T-helper 1 cell treated with Interleukin-12 subunit alpha and Interleukin-12 subunit beta and Interleukin-4 antibody, amounts not matched to agents 30 μg/mL and 1 μg/mL, for 36 hours (primary cell): ENCODE data around the gene PPFIA4.

Experiments
- H3K27ac Mint-ChIP-seq: one replicate; pipeline ENCODE4 v1.8.0; 2021; ENCODE audit warnings: mild to moderate bottlenecking, mixed read lengths
- H3K27me3 Mint-ChIP-seq: one replicate; pipeline ENCODE4 v1.8.0; 2021; ENCODE audit warnings: low read depth, mixed read lengths
- H3K36me3 Mint-ChIP-seq: one replicate; pipeline ENCODE4 v1.8.0; 2021; ENCODE audit warnings: low read depth, mixed read lengths
- H3K4me1 Mint-ChIP-seq: one replicate; pipeline ENCODE4 v1.8.0; 2021; ENCODE audit warnings: low read depth, mixed read lengths
- H3K4me3 Mint-ChIP-seq: one replicate; pipeline ENCODE4 v1.8.0; 2021; ENCODE audit warnings: mild to moderate bottlenecking, moderate library complexity, mixed read lengths
- H3K9me3 Mint-ChIP-seq: one replicate; pipeline ENCODE4 v1.8.0; 2021; ENCODE audit warnings: mixed read lengths

Gene PPFIA4

GRCh38 chr1:203043830-203044545 lies 17.7 kb downstream of the PPFIA4 start:
- Mint-ChIP-seq H3K9me3 (no peaks in the 10 kb centered on the region), H3K4me1 (peaks cover 1% of the 10 kb centered on the region), H3K27me3 (no peaks in the 10 kb centered on the region), H3K4me3 (no peak overlapping the region), H3K27ac (no peak overlapping the region), H3K36me3 (peaks cover 7% of the 10 kb centered on the region)

GRCh38 chr1:203044546-203045250 lies 18.4 kb downstream of the PPFIA4 start:
- no peak overlapping the region for H3K27ac Mint-ChIP-seq
- H3K9me3 Mint-ChIP-seq, result no peaks in the 10 kb centered on the region
- no peak overlapping the region for H3K4me3 Mint-ChIP-seq
- H3K4me1 Mint-ChIP-seq, result no peaks in the 10 kb centered on the region
- peaks cover 7% of the 10 kb centered on the region for H3K36me3 Mint-ChIP-seq
- no peaks in the 10 kb centered on the region for H3K27me3 Mint-ChIP-seq

GRCh38 chr1:203045336-203045735 lies 19.0 kb downstream of the PPFIA4 start:
- Mint-ChIP-seq H3K9me3 (no peaks in the 10 kb centered on the region), H3K27ac (no peak overlapping the region), H3K4me1 (no peaks in the 10 kb centered on the region), H3K4me3 (no peak overlapping the region), H3K36me3 (peaks cover 7% of the 10 kb centered on the region), H3K27me3 (no peaks in the 10 kb centered on the region)

GRCh38 chr1:203045821-203046594 lies 19.7 kb downstream of the PPFIA4 start:
- Mint-ChIP-seq H3K4me3 (no peak overlapping the region), H3K36me3 (peaks cover 7% of the 10 kb centered on the region), H3K27ac (no peak overlapping the region), H3K9me3 (no peaks in the 10 kb centered on the region), H3K4me1 (no peaks in the 10 kb centered on the region), H3K27me3 (no peaks in the 10 kb centered on the region)

GRCh38 chr1:203046984-203047630 lies 20.8 kb downstream of the PPFIA4 start:
- H3K4me1 Mint-ChIP-seq, result no peaks in the 10 kb centered on the region
- H3K36me3 Mint-ChIP-seq, result peaks cover 8% of the 10 kb centered on the region
- no peak overlapping the region for H3K4me3 Mint-ChIP-seq
- no peaks in the 10 kb centered on the region for H3K27me3 Mint-ChIP-seq
- H3K27ac Mint-ChIP-seq, result no peak overlapping the region
- no peaks in the 10 kb centered on the region for H3K9me3 Mint-ChIP-seq

GRCh38 chr1:203048086-203048485 lies 21.8 kb downstream of the PPFIA4 start:
- peaks cover 8% of the 10 kb centered on the region for H3K36me3 Mint-ChIP-seq
- no peaks in the 10 kb centered on the region for H3K4me1 Mint-ChIP-seq
- H3K27me3 Mint-ChIP-seq, result no peaks in the 10 kb centered on the region
- H3K27ac Mint-ChIP-seq, result no peak overlapping the region
- no peaks in the 10 kb centered on the region for H3K9me3 Mint-ChIP-seq
- H3K4me3 Mint-ChIP-seq, result no peak overlapping the region

GRCh38 chr1:203048555-203049051 lies 22.3 kb downstream of the PPFIA4 start:
- Mint-ChIP-seq H3K27me3 (no peaks in the 10 kb centered on the region), H3K27ac (no peak overlapping the region), H3K4me3 (no peak overlapping the region), H3K36me3 (peaks cover 6% of the 10 kb centered on the region), H3K4me1 (no peaks in the 10 kb centered on the region), H3K9me3 (no peaks in the 10 kb centered on the region)

- H3K27ac Mint-ChIP-seq, result no peak overlapping the region
- peaks cover 6% of the 10 kb centered on the region for H3K36me3 Mint-ChIP-seq
- H3K4me1 Mint-ChIP-seq, result no peaks in the 10 kb centered on the region
- H3K9me3 Mint-ChIP-seq, result no peaks in the 10 kb centered on the region
- H3K27me3 Mint-ChIP-seq, result no peaks in the 10 kb centered on the region
- no peak overlapping the region for H3K4me3 Mint-ChIP-seq
Observed at GRCh38 chr1:203049077-203049476, 22.8 kb downstream of the PPFIA4 start.

GRCh38 chr1:203049576-203050180 lies 23.4 kb downstream of the PPFIA4 start:
- no peaks in the 10 kb centered on the region for H3K27me3 Mint-ChIP-seq
- no peaks in the 10 kb centered on the region for H3K9me3 Mint-ChIP-seq
- H3K4me3 Mint-ChIP-seq, result no peak overlapping the region
- H3K36me3 Mint-ChIP-seq, result peaks cover 6% of the 10 kb centered on the region
- no peak overlapping the region for H3K27ac Mint-ChIP-seq
- H3K4me1 Mint-ChIP-seq, result no peaks in the 10 kb centered on the region

- Mint-ChIP-seq H3K27ac (no peak overlapping the region), H3K36me3 (peaks cover 3% of the 10 kb centered on the region), H3K27me3 (no peaks in the 10 kb centered on the region), H3K4me1 (no peaks in the 10 kb centered on the region), H3K9me3 (no peaks in the 10 kb centered on the region), H3K4me3 (no peak overlapping the region)
Observed at GRCh38 chr1:203050826-203051225, 24.5 kb downstream of the PPFIA4 start.

GRCh38 chr1:203051841-203052324 lies 25.6 kb downstream of the PPFIA4 start:
- Mint-ChIP-seq H3K4me1 (no peaks in the 10 kb centered on the region), H3K27ac (no peak overlapping the region)

GRCh38 chr1:203052601-203053000 lies 26.3 kb downstream of the PPFIA4 start:
- Mint-ChIP-seq H3K4me3 (no peak overlapping the region), H3K4me1 (no peaks in the 10 kb centered on the region), H3K27ac (no peak overlapping the region), H3K27me3 (no peaks in the 10 kb centered on the region), H3K36me3 (peaks cover 6% of the 10 kb centered on the region), H3K9me3 (no peaks in the 10 kb centered on the region)

More at GRCh38 chr1:203051841-203052324, 25.6 kb downstream of the PPFIA4 start:
- no peak overlapping the region for H3K4me3 Mint-ChIP-seq
- peaks cover 6% of the 10 kb centered on the region for H3K36me3 Mint-ChIP-seq
- no peaks in the 10 kb centered on the region for H3K27me3 Mint-ChIP-seq
- no peaks in the 10 kb centered on the region for H3K9me3 Mint-ChIP-seq

GRCh38 chr1:203054184-203054583 lies 27.9 kb downstream of the PPFIA4 start:
- Mint-ChIP-seq H3K36me3 (peaks cover 5% of the 10 kb centered on the region), H3K27ac (no peak overlapping the region), H3K9me3 (no peaks in the 10 kb centered on the region), H3K4me1 (no peaks in the 10 kb centered on the region), H3K27me3 (no peaks in the 10 kb centered on the region), H3K4me3 (no peak overlapping the region)

GRCh38 chr1:203054642-203055041 lies 28.4 kb downstream of the PPFIA4 start:
- Mint-ChIP-seq H3K9me3 (no peaks in the 10 kb centered on the region), H3K4me3 (no peak overlapping the region), H3K4me1 (no peaks in the 10 kb centered on the region), H3K36me3 (peaks cover 7% of the 10 kb centered on the region), H3K27ac (no peak overlapping the region), H3K27me3 (no peaks in the 10 kb centered on the region)
